ENCODE results near the gene NSD1. TPM values are rescaled to one million over a fixed set of nuclear protein-coding genes. Genes with fewer than 3 reads are reported as not detected.
A peak's percentile ranks its signal among the peaks of the same experiment; 100 is the strongest.
"Not testable (repeated sequence)": the region's sequence is repeated elsewhere in the genome, so short reads cannot be mapped to it uniquely, and the experiment has no call there.

NSD1 gene
- total RNA-seq, 1 donor from 2014 or later: 22.4 TPM

GRCh38 chr5:177231479-177232250 is 98.1 kb downstream of the NSD1 start:
- no peak for DNase-seq (ENCODE audit: low read depth in 2 of 2)

- peak in 1 of 2 donors; percentile 58 for DNase-seq (ENCODE audit: low read depth in 2 of 2)
These were observed 98.8 kb downstream of the NSD1 start for GRCh38 chr5:177232358-177232757.

DNA sequence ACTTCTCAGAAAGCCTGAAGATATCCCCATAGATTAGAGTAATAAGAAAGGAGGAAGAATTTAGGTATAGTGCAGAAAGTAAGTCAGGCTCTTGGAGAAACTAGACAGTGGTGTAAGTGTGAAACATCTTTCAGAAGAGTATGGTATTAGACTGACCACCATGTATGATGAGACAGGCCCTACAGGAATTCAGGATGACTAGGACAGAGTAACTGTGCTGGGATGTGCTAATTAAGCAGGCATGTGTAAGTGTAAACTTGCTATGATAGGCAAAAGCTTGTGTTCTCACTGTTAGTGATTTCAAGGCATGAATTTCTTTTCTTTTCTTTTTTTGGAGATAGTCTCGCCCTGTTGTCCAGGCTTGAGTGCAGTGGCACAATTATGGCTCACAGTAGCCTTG is 99.2 kb downstream of the NSD1 start:
- peak in 1 of 2 donors; percentile 23 for DNase-seq (ENCODE audit: low read depth in 2 of 2)

DNA sequence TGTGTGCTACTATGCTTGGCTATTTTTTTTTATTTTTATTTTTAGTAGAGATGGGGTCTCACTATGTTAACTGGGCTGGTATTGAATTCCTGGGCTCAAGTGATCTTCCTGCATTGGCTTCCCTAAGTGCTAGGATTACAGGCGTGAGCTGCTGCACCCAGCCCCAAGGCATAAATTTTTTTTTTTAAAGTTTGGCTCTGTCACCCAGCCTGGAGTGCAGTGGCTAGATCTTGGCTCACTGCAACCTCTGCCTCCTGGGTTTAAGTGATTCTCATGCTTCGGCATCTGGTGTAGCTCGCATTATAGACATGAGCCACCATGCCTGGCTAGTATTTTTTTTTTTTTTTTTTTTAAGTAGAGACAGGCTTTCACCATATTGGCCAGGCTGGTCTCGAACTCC is 99.6 kb downstream of the NSD1 start:
- no peak for DNase-seq (ENCODE audit: low read depth in 2 of 2)

DNA sequence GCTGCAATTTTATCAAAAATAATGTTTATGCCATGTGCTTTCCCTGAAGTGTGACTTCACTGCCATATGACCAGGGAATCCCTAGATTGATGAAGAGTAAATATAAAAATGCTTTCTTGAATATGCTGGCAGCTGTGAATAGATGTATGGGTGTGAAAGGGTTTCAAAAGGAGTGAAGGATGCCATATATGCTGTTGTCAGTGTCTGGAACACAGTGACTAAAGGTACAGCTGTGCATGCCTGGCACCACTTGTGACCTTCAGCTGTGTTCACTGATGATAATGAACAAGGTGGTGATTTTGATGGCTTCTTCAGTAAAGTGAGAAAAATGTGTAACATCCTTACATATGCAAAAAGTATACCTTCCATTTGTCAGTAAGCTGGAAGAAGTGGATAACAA is 100.2 kb downstream of the NSD1 start:
- no peak for DNase-seq (ENCODE audit: low read depth in 2 of 2)

- DNase-seq (ENCODE audit: low read depth in 2 of 2): no peak
These were observed 101.3 kb downstream of the NSD1 start for GRCh38 chr5:177234841-177235240.

DNA sequence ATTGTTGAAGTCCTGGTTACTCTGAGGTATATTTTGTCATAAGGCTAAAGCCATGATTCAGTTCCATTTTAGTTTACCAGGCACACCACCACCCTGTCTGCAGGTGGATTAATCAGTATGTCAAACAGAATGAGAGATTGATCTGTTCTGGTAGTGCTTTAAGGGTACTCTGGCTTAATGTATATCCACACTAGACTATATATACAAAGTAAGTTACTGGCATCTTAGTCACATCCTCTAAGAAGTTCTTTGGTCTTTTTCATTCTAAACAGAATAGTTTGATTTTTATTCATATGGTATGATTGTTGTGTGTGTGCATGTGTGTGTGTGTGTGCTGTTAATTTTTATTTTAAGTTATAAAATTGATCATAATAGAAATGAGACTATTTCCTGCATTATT is 108.2 kb downstream of the NSD1 start:
- no peak for DNase-seq (ENCODE audit: low read depth in 2 of 2)

GRCh38 chr5:177242304-177242703 is 108.7 kb downstream of the NSD1 start:
- no peak for DNase-seq (ENCODE audit: low read depth in 2 of 2)

GRCh38 chr5:177249761-177250537 is 116.4 kb downstream of the NSD1 start:
- DNase-seq (ENCODE audit: low read depth in 2 of 2): no peak

GRCh38 chr5:177253252-177253651 is 119.7 kb downstream of the NSD1 start:
- DNase-seq (ENCODE audit: low read depth in 2 of 2): no peak

DNA sequence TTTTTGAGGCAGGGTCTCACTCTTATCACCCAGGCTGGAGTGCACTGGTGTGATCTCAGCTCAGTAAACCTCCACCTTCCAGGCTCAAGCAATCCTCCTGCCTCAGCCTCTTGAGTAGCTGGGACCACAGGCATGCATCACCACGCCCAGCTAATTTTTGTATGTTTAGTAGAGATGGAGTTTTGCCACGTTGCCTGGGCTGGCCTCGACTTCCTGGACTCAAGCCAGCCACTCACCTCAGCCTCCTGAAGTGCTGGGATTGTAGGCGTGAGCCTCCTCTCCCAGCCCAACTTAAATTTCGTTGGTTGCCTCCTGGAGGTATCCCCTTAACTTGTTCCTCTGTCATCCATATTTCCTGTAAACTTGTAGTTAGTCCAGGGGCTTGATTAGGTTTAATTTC is 122.7 kb downstream of the NSD1 start:
- DNase-seq (ENCODE audit: low read depth in 2 of 2): no peak

- DNase-seq (ENCODE audit: low read depth in 2 of 2): not testable (repeated sequence)
These were observed 125.1 kb downstream of the NSD1 start for GRCh38 chr5:177258711-177259110.

DNA sequence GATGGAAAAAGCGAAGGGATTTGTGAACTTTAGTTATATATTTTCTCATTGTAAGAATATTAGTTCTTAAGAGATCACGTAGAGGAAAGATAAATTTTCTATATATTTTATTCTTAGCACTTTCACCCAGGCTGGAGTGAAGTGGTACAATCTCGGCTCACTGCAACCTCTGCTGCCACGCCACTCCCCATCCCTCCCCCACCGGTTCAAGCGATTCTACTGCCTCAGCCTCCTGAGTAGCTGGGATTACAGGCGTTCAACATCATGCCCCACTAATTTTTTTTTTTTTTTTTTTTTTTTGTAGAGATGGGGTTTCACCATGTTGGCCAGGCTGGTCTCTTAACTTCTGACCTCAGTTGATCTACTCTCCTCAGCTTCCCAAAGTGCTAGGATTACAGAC is 127.4 kb downstream of the NSD1 start:
- DNase-seq (ENCODE audit: low read depth in 2 of 2): no peak

DNA sequence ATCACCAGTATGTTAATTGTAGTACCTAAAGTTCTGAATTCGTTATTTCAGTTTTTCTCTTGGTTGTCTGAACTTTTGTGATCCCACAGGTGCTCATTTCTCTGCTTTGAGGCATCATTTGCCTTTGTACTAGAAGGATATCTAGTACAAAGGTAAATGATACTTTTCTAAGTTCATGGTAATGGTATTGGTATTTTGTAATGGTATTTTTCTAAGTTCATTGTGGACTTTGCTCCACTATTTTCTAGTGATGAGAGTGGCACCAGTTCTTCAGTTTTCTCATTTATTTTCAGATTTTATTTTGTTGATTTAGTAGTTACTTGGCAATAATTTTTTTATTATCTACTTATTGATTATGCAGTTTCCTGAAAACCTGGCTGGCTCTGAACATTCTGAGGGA is 127.9 kb downstream of the NSD1 start:
- DNase-seq (ENCODE audit: low read depth in 2 of 2): no peak

- no peak for DNase-seq (ENCODE audit: low read depth in 2 of 2)
These were observed 130.6 kb downstream of the NSD1 start for GRCh38 chr5:177264178-177264577.

GRCh38 chr5:177265395-177265794 is 131.8 kb downstream of the NSD1 start:
- DNase-seq (ENCODE audit: low read depth in 2 of 2): no peak

DNA sequence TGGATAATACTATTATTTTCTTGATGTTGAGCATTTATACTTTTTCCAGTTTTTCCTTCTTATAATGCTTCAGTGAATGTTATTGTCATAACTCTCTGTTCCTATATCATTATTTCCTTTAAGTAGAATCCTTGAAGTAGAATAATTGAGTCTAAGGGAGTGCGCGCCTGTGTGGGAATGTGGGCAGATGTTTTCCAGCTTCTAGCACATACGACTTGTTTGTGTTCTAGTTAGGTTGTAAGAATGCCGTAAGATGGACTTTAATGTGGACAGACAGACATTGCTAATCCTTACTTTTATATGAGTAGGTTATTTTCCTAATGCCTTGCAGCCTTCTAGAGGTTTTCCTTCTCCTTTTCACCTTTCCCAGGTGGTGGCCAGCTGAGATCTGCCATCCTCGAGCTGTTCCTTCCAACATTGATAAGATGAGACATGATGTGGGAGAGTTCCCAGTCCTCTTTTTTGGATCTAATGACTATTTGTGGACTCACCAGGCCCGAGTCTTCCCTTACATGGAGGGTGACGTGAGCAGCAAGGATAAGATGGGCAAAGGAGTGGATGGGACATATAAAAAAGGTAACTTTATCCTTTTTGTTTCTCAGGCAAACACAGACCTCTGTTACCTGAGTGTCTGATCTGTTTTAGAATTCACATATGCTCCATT is 135.8 kb downstream of the NSD1 start:
- no peak for DNase-seq (ENCODE audit: low read depth in 2 of 2)

GRCh38 chr5:177269976-177270375 is 136.4 kb downstream of the NSD1 start:
- no peak for DNase-seq (ENCODE audit: low read depth in 2 of 2)

DNA sequence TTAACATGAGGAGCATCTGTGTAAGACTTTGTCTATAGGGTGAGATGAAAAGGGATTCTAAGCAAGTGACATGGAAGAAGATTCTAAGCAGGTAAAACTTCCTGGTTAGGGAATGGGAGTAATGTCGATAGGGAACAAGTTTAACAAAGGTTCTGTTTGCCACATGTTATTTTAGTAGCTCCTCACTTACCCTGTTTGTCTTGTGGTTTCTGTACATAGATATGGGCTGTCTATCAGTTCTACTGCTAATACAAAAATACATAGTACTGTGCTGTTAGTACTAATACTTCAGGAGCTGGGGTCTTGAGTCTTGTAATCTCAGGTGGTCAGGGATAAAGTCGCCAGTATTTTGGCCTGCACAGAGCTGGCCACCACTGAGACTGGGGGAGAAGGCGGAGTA is 137.1 kb downstream of the NSD1 start:
- DNase-seq (ENCODE audit: low read depth in 2 of 2): no peak

GRCh38 chr5:177271113-177271512 is 137.5 kb downstream of the NSD1 start:
- DNase-seq (ENCODE audit: low read depth in 2 of 2): no peak

- no peak for DNase-seq (ENCODE audit: low read depth in 2 of 2)
These were observed 142.3 kb downstream of the NSD1 start for GRCh38 chr5:177275883-177276282.

GRCh38 chr5:177276886-177277285 is 143.3 kb downstream of the NSD1 start:
- peak; percentile 10 to 59 for DNase-seq (ENCODE audit: low read depth in 2 of 2)
